Measurements from ENCODE around the gene CYP1A2. TPM values are rescaled to one million over a fixed set of nuclear protein-coding genes. Genes with fewer than 3 reads are reported as not detected.

The CYP1A2 gene
- total RNA-seq, 3 donors from 2014 or later (not counting 1 experiment from before 2014, with no cell fraction given), result not detected

GRCh38 chr15:74780523-74781430 lies 32.1 kb downstream of the CYP1A2 start:
- Mint-ChIP-seq H3K27ac (peak overlapping the region; percentile 97 to 98), H3K36me3 (no peaks in the 10 kb centered on the region), H3K4me1 (peaks cover 75 to 86% of the 10 kb centered on the region in 2 donors), H3K4me3 (peak overlapping the region; percentile 92), H3K27me3 (ENCODE audit: low read depth in 2 of 2) (no peaks in the 10 kb centered on the region), H3K9me3 (no peaks in the 10 kb centered on the region)
- H3K36me3 ChIP-seq (ENCODE audit: control insufficient read depth, insufficient read depth, low read length), result no peaks in the 10 kb centered on the region
- intact Hi-C loops (cut with micrococcal nuclease), result loop anchor here (10.0 kb wide), 2 partner anchors 424 to 674 kb away; partner anchors contain the start of genes C15orf39 and SIN3A
- H3K9me3 ChIP-seq (ENCODE audit: control insufficient read depth, insufficient read depth, low read length), result no peaks in the 10 kb centered on the region
- ATAC-seq (peak in 2 of 3 donors; percentile 14 to 21), DNase-seq (peak in 1 of 2 donors; percentile 83)
- 16% methylated on average over 16 of the region's 16 CpGs for WGBS (ENCODE audit: insufficient coverage)
- no peaks in the 10 kb centered on the region for H3K27me3 ChIP-seq (ENCODE audit: control insufficient read depth, insufficient read depth, low read length)
- TF ChIP-seq CTCF (IDR thresholded peaks at IDR 0.05), result no peak
- H3K4me3 ChIP-seq (ENCODE audit: low read length), result peak overlapping the region; percentile 54
- peak overlapping the region; percentile 71 for H3K27ac ChIP-seq (ENCODE audit: low read length)
- H3K4me1 ChIP-seq (ENCODE audit: control insufficient read depth, insufficient read depth, low read length), result peaks cover 87% of the 10 kb centered on the region

GRCh38 chr15:74781431-74782258 lies 33.0 kb downstream of the CYP1A2 start, which contains the start of gene CSK:
CSK (plus strand) TSS chr15:74782080; CDS start chr15:74798298, 16,218 bp downstream.
- no peaks in the 10 kb centered on the region for H3K27me3 ChIP-seq (ENCODE audit: control insufficient read depth, insufficient read depth, low read length)
- WGBS (ENCODE audit: insufficient coverage), result under 1% methylated on average over 74 of the region's 74 CpGs
- DNase-seq (peak; percentile 84 to 93), ATAC-seq (peak; percentile 60 to 88 (median 73))
- peak within 1 kb of the TSS; percentile 92 for H3K4me3 ChIP-seq (ENCODE audit: low read length)
- H3K27ac Mint-ChIP-seq, result peak within 1 kb of the TSS; percentile 98 to 100
- H3K4me1 ChIP-seq (ENCODE audit: control insufficient read depth, insufficient read depth, low read length), result peaks cover 87% of the 10 kb centered on the region
- H3K36me3 Mint-ChIP-seq, result no peaks in the 10 kb centered on the region
- H3K9me3 ChIP-seq (ENCODE audit: control insufficient read depth, insufficient read depth, low read length), result no peaks in the 10 kb centered on the region
- intact Hi-C loops (cut with micrococcal nuclease), result loop anchor here (10.0 kb wide), 2 partner anchors 423 to 673 kb away; partner anchors contain the start of genes C15orf39 and SIN3A
- H3K4me1 Mint-ChIP-seq, result peaks cover 81 to 90% of the 10 kb centered on the region in 2 donors
- peak; percentile 55 for TF ChIP-seq CTCF (IDR thresholded peaks at IDR 0.05)
- H3K36me3 ChIP-seq (ENCODE audit: control insufficient read depth, insufficient read depth, low read length), result peaks cover 3% of the 10 kb centered on the region
- H3K27ac ChIP-seq (ENCODE audit: low read length), result peak within 1 kb of the TSS; percentile 94
- peak within 1 kb of the TSS; percentile 97 for H3K4me3 Mint-ChIP-seq
- H3K27me3 Mint-ChIP-seq (ENCODE audit: low read depth in 2 of 2), result no peaks in the 10 kb centered on the region
- H3K9me3 Mint-ChIP-seq, result no peaks in the 10 kb centered on the region

- Histone ChIP-seq H3K4me1 (ENCODE audit: control insufficient read depth, insufficient read depth, low read length) (peaks cover 87% of the 10 kb centered on the region), H3K36me3 (ENCODE audit: control insufficient read depth, insufficient read depth, low read length) (peaks cover 3% of the 10 kb centered on the region), H3K9me3 (ENCODE audit: control insufficient read depth, insufficient read depth, low read length) (no peaks in the 10 kb centered on the region), H3K27ac (ENCODE audit: low read length) (peak overlapping the region; percentile 94), H3K4me3 (ENCODE audit: low read length) (peak overlapping the region; percentile 92), H3K27me3 (ENCODE audit: control insufficient read depth, insufficient read depth, low read length) (no peaks in the 10 kb centered on the region)
- Mint-ChIP-seq H3K4me1 (peaks cover 81 to 90% of the 10 kb centered on the region in 2 donors), H3K27ac (peak overlapping the region; percentile 95 to 100), H3K4me3 (peak overlapping the region; percentile 97), H3K9me3 (no peaks in the 10 kb centered on the region), H3K27me3 (ENCODE audit: low read depth in 2 of 2) (no peaks in the 10 kb centered on the region), H3K36me3 (no peaks in the 10 kb centered on the region)
- WGBS (ENCODE audit: insufficient coverage), result under 1% methylated on average over 44 of the region's 72 CpGs
- no peak for TF ChIP-seq CTCF (IDR thresholded peaks at IDR 0.05)
- ATAC-seq (peak; percentile 27 to 58 (median 55)), DNase-seq (peak; percentile 60 to 84)
- intact Hi-C loops (cut with micrococcal nuclease), result loop anchor here (10.0 kb wide), 2 partner anchors 422 to 672 kb away; partner anchors contain the start of genes C15orf39 and SIN3A
These were observed 33.8 kb downstream of the CYP1A2 start for GRCh38 chr15:74782259-74783071.

All from natural killer cell (primary cell).